HepG2 (cell line): ENCODE measurements around the gene COQ9. TPM values are rescaled to one million over a fixed set of nuclear protein-coding genes. Genes with fewer than 3 reads are reported as not detected.
A peak's percentile ranks its signal among the peaks of the same experiment; 100 is the strongest.

Experiments used
- AKNA ChIP-seq: sonication (generic); formaldehyde crosslinking; IDR thresholded peaks from 2 replicates; pipeline ENCODE4 v1.4.0; 2020; ENCODE audit warnings: missing genetic modification reagents, borderline replicate concordance
- ERF ChIP-seq: IDR thresholded peaks from 2 replicates; pipeline ENCODE4 v1.6.1; 2018; ENCODE audit warnings: missing biosample characterization, missing genetic modification reagents
- FOXC1 ChIP-seq: sonication (generic); formaldehyde crosslinking; IDR thresholded peaks from 2 replicates; pipeline ENCODE4 v1.8.0; 2022; ENCODE audit warnings: mild to moderate bottlenecking, missing genetic modification reagents, borderline replicate concordance
- HNRNPK ChIP-seq: fragments of 200-400 bp; formaldehyde crosslinking; IDR thresholded peaks from 2 replicates; pipeline ENCODE4 v1.6.1; 2018; ENCODE audit warnings: low read length, low read depth, moderate library complexity, mild to moderate bottlenecking; ENCODE audit not compliant: poor library complexity, severe bottlenecking
- RBM22 ChIP-seq: fragments of 200-400 bp; formaldehyde crosslinking; optimal IDR thresholded peaks from 2 replicates; pipeline ENCODE3; 2017; ENCODE audit warnings: mild to moderate bottlenecking, low read length, moderate library complexity
- RBM39 ChIP-seq: fragments of 200-400 bp; formaldehyde crosslinking; IDR thresholded peaks from one replicate; pipeline ENCODE4 v1.6.1; 2018; ENCODE audit warnings: antibody characterized with exemption, mild to moderate bottlenecking, low read depth, low read length; ENCODE audit not compliant: poor library complexity, severe bottlenecking
- RFX1 ChIP-seq: fragments of 450-650 bp; IDR thresholded peaks from 2 replicates; pipeline ENCODE4 v1.6.1; 2017
- SIX1 ChIP-seq: sonication (generic); formaldehyde crosslinking; IDR thresholded peaks from 2 replicates; pipeline ENCODE4 v1.4.0; 2020; ENCODE audit warnings: missing genetic modification reagents, borderline replicate concordance
- STAG1 ChIP-seq: sonication (generic); formaldehyde crosslinking; IDR thresholded peaks from 2 replicates; pipeline ENCODE4 v1.4.0; 2020; ENCODE audit warnings: missing genetic modification reagents
- TCF12 ChIP-seq, 2 experiments: fragments of 450-650 bp in 1 of 2; sonication (generic) in 1 of 2; formaldehyde crosslinking in 1 of 2; IDR thresholded peaks; 2 replicates each; pipeline versions ENCODE4 v1.6.1 to v1.8.0; 2017 to 2022; ENCODE audit warnings: antibody characterized with exemption in 1 of 2, mild to moderate bottlenecking in 1 of 2, missing genetic modification reagents in 1 of 2, moderate library complexity in 1 of 2
- THYN1 ChIP-seq: sonication (generic); formaldehyde crosslinking; IDR thresholded peaks from 2 replicates; pipeline ENCODE4 v1.8.1; 2023; ENCODE audit warnings: low read depth, mild to moderate bottlenecking, moderate library complexity, missing genetic modification reagents, borderline replicate concordance
- TOE1 ChIP-seq: sonication (generic); formaldehyde crosslinking; IDR thresholded peaks from 2 replicates; pipeline ENCODE4 v1.4.0; 2020; ENCODE audit warnings: mild to moderate bottlenecking, missing genetic modification reagents
- ZBTB7B ChIP-seq: sonication (generic); formaldehyde crosslinking; IDR thresholded peaks from 2 replicates; pipeline ENCODE4 v1.4.0; 2020; ENCODE audit warnings: missing genetic modification reagents
- ZFP36 ChIP-seq: fragments of 150-350 bp; IDR thresholded peaks from 2 replicates; pipeline ENCODE4 v1.6.1; 2018; ENCODE audit warnings: borderline replicate concordance, low read length, low read depth; ENCODE audit not compliant: partially characterized antibody
- ZNF205 ChIP-seq: IDR thresholded peaks from 2 replicates; pipeline ENCODE4 v1.6.1; 2018; ENCODE audit warnings: missing biosample characterization, missing genetic modification reagents
- ZNF33A ChIP-seq: sonication (generic); formaldehyde crosslinking; IDR thresholded peaks from 2 replicates; pipeline ENCODE4 v1.5.1; 2020; ENCODE audit warnings: missing genetic modification reagents, mild to moderate bottlenecking, moderate library complexity, borderline replicate concordance
- ZNF451 ChIP-seq: sonication (generic); formaldehyde crosslinking; IDR thresholded peaks from 2 replicates; pipeline ENCODE4 v1.5.0; 2020; ENCODE audit warnings: mild to moderate bottlenecking, missing genetic modification reagents
- ZNF619 ChIP-seq: sonication (generic); formaldehyde crosslinking; IDR thresholded peaks from 2 replicates; pipeline ENCODE4 v1.4.0; 2020; ENCODE audit warnings: mild to moderate bottlenecking, missing genetic modification reagents
- ZNF687 ChIP-seq: sonication (generic); formaldehyde crosslinking; IDR thresholded peaks from 2 replicates; pipeline ENCODE4 v1.5.1; 2020; ENCODE audit warnings: mild to moderate bottlenecking, missing genetic modification reagents, moderate library complexity
- ZNF788 ChIP-seq: sonication (generic); formaldehyde crosslinking; IDR thresholded peaks from 2 replicates; pipeline ENCODE4 v1.5.0; 2020; ENCODE audit warnings: mild to moderate bottlenecking, missing genetic modification reagents, borderline replicate concordance
- polyA plus RNA-seq, 8 experiments: library from polyadenylated mRNA; depleted of rRNA in 3 of 8; stranded (reverse) in 7 of 8; unstranded in 1 of 8; fragments of >200 nt; fragmentation: Illumina TruSeq in 4 of 8; extraction: Trizol in 4 of 8; gene quantifications; 2 replicates each; pipeline versions ENCODE4 v1.2.1 to v1.2.3, GENCODE V29; 2011 to 2016; ENCODE audit warnings: low read depth in 4 of 8, missing spikeins in 1 of 8, mixed read lengths in 1 of 8; ENCODE audit not compliant: insufficient read depth in 1 of 8
- total RNA-seq, 5 experiments: library from RNA; depleted of rRNA; stranded (reverse); fragments of >200 nt; fragmentation: Illumina TruSeq; extraction: Trizol; gene quantifications; 2 replicates each; pipeline ENCODE4 v1.2.3, GENCODE V29; 2016; ENCODE audit warnings: low read depth in 1 of 5

The COQ9 gene
- total and polyA plus RNA-seq, 2 of the 13 experiments (the other 11 are each of a cell fraction or from before 2014, with no cell fraction given): 57.5 to 108 TPM

GRCh38 chr16:57472665-57473060 lies 25.4 kb downstream of the COQ9 start (continued):
- no peak for TF ChIP-seq STAG1
- no peak for TF ChIP-seq ZBTB7B
- no peak for TF ChIP-seq ZNF451 (CRISPR knock-in tag)
- no peak for TF ChIP-seq TOE1 (CRISPR knock-in tag)
- peak; percentile 54; the same call in 1 of the 2 replicates for TF ChIP-seq ZNF687 (CRISPR knock-in tag)
- no peak for TF ChIP-seq AKNA (CRISPR knock-in tag)
- no peak for TF ChIP-seq FOXC1 (CRISPR knock-in tag)
- TF ChIP-seq ZNF33A (CRISPR knock-in tag): no peak
- no peak for TF ChIP-seq ZNF205
- TF ChIP-seq RFX1: no peak
- no peak for TF ChIP-seq THYN1 (CRISPR knock-in tag)
- TF ChIP-seq HNRNPK: no peak
- peak; percentile 10 for TF ChIP-seq RBM22
- TF ChIP-seq ZFP36: no peak
- 0 out of 2 replicates have a peak, but pooled peaks have one; percentile 29 for TF ChIP-seq ZNF619 (CRISPR knock-in tag)
- 0 out of 2 replicates have a peak, but pooled peaks have one; percentile 34 for TF ChIP-seq ZNF788 (CRISPR knock-in tag)
- TF ChIP-seq RBM39: peak; percentile 1
- TF ChIP-seq ERF (CRISPR knock-in tag): no peak
- no peak for TF ChIP-seq TCF12 (IDR thresholded peaks at IDR 0.05)
- 0 out of 2 replicates have a peak, but pooled peaks have one; percentile 42 for TF ChIP-seq TCF12 (CRISPR knock-in tag; IDR thresholded peaks at IDR 0.05)
- TF ChIP-seq SIX1 (CRISPR knock-in tag): no peak
